HCT116 (cell line): ENCODE data around the gene FGD4.

ENCODE experiments used
- EZH2 ChIP-seq: fragments of 200-600 bp; sonication (generic); IDR thresholded peaks from 2 replicates; pipeline ENCODE4 v1.6.1; 2017; ENCODE audit warnings: antibody characterized with exemption, mixed run types
- POLR2A ChIP-seq: IDR thresholded peaks from 2 replicates; pipeline ENCODE4 v1.7.0; 2011; ENCODE audit warnings: borderline replicate concordance; ENCODE audit not compliant: insufficient read depth, insufficient read length; ENCODE audit errors: extremely low read depth
- POLR2AphosphoS5 ChIP-seq: IDR thresholded peaks from 2 replicates; pipeline ENCODE4 v1.6.1; 2011; ENCODE audit warnings: mild to moderate bottlenecking, low read depth, low read length, moderate library complexity
- SP1 ChIP-seq: IDR thresholded peaks from 2 replicates; pipeline ENCODE4 v1.6.1; 2012; ENCODE audit warnings: low read depth
- TF ChIP-seq, protein P1 (sequence below), 3 experiments: fragments of 200-600 bp in 1 of 3; sonication (generic) in 1 of 3; IDR thresholded peaks in 2 of 3; conservative IDR thresholded peaks in 1 of 3; 2 replicates each; pipeline ENCODE4 v1.5.1; 2012 to 2017; ENCODE audit warnings: low read depth in 2 of 3, low read length in 2 of 3, antibody characterized with exemption in 1 of 3, borderline replicate concordance in 1 of 3, control low read depth in 1 of 3, mild to moderate bottlenecking in 1 of 3, mixed read lengths in 1 of 3, mixed run types in 1 of 3, moderate library complexity in 1 of 3; ENCODE audit not compliant: insufficient read depth in 1 of 3

DNA sequence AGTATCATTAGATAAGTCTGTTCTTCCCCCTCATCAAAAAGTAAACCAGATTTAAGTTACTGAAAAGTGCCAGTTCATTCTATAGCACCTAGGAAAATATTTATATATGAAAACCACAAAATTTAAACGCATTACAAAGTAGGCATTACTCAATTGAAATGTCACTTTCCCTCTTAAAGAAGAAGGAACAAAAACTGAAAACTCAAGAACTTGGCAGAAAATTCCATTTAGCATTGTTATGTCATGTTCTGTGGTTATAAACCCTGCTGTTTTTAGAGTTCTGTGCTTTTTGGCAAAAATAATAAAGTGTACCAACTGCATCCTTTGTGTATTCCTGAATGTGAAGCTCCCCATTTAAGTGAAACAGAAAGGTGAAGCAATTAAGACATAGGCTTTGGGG is 3.6 kb downstream of the FGD4 start:
- TF ChIP-seq, protein P1, sequence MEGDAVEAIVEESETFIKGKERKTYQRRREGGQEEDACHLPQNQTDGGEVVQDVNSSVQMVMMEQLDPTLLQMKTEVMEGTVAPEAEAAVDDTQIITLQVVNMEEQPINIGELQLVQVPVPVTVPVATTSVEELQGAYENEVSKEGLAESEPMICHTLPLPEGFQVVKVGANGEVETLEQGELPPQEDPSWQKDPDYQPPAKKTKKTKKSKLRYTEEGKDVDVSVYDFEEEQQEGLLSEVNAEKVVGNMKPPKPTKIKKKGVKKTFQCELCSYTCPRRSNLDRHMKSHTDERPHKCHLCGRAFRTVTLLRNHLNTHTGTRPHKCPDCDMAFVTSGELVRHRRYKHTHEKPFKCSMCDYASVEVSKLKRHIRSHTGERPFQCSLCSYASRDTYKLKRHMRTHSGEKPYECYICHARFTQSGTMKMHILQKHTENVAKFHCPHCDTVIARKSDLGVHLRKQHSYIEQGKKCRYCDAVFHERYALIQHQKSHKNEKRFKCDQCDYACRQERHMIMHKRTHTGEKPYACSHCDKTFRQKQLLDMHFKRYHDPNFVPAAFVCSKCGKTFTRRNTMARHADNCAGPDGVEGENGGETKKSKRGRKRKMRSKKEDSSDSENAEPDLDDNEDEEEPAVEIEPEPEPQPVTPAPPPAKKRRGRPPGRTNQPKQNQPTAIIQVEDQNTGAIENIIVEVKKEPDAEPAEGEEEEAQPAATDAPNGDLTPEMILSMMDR (IDR thresholded peaks at IDR 0.05 in 2 of 3, conservative IDR thresholded peaks at IDR 0.05 in 1 of 3; ENCODE audit: borderline replicate concordance in 1 of 3, insufficient read depth in 1 of 3, low read depth in 2 of 3, low read length in 2 of 3), result no peak
- TF ChIP-seq POLR2A (no peak), SP1 (no peak), POLR2AphosphoS5 (no peak), EZH2 (no peak)
